Fibroblast of lung (primary cell): ENCODE data around the gene YBX3.

Experiments used
- EZH2 ChIP-seq: IDR thresholded peaks from 2 replicates; pipeline ENCODE4 v1.5.1; 2012; ENCODE audit warnings: low read length, control low read depth, mild to moderate bottlenecking; ENCODE audit errors: missing control alignments
- TF ChIP-seq, protein P1 (sequence below), 2 donors: IDR thresholded peaks in 1 of 2; conservative IDR thresholded peaks in 1 of 2; 1 replicate in 1 of 2; 2 replicates in 1 of 2; pipeline ENCODE4 v1.5.1; 2011 to 2012; ENCODE audit warnings: low read length in 2 of 2, control low read depth in 1 of 2, inconsistent platforms in 1 of 2, low read depth in 1 of 2, mild to moderate bottlenecking in 1 of 2

DNA sequence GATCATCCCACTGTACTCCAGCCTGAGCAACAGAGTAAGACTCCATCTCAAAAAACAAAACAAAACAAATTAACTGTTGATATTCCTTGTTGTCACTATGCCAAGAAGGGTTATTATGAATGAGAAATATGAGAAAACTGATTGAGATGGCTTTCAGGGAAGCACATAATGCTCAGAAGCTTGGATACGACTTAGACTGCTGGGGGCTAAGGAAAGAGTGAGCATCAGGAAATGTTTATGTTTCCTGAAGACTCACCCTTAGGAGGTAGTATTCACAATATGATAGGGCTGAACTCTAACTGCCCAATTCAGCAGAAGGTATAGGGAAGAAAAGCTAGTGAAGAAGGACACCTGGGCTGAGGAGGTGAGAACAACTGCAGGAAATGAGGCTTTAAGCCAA, 55.5 kb downstream of the YBX3 start:
- TF ChIP-seq, protein P1, sequence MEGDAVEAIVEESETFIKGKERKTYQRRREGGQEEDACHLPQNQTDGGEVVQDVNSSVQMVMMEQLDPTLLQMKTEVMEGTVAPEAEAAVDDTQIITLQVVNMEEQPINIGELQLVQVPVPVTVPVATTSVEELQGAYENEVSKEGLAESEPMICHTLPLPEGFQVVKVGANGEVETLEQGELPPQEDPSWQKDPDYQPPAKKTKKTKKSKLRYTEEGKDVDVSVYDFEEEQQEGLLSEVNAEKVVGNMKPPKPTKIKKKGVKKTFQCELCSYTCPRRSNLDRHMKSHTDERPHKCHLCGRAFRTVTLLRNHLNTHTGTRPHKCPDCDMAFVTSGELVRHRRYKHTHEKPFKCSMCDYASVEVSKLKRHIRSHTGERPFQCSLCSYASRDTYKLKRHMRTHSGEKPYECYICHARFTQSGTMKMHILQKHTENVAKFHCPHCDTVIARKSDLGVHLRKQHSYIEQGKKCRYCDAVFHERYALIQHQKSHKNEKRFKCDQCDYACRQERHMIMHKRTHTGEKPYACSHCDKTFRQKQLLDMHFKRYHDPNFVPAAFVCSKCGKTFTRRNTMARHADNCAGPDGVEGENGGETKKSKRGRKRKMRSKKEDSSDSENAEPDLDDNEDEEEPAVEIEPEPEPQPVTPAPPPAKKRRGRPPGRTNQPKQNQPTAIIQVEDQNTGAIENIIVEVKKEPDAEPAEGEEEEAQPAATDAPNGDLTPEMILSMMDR (conservative IDR thresholded peaks at IDR 0.05 in 1 of 2, IDR thresholded peaks at IDR 0.05 in 1 of 2; ENCODE audit: low read depth in 1 of 2, low read length in 2 of 2) = no peak
- no peak for TF ChIP-seq EZH2
